ENCODE measurements around the gene PTTG2.
"Not testable (repeated sequence)": the region's sequence is repeated elsewhere in the genome, so short reads cannot be mapped to it uniquely, and the experiment has no call there.

The PTTG2 gene

GRCh38 chr4:37960098-37960497, at the start of gene PTTG2:
Gene PTTG2 (plus strand): TSS chr4:37960398. CDS start chr4:37960435, 37 bp downstream.
- no peak for DNase-seq (ENCODE audit: low read depth in 2 of 2)

GRCh38 chr4:37914539-37914938, 45.7 kb upstream of the PTTG2 start:
- DNase-seq (ENCODE audit: low read depth in 2 of 2) = no peak

- no peak for DNase-seq (ENCODE audit: low read depth in 2 of 2)
These were observed 42.8 kb upstream of the PTTG2 start for GRCh38 chr4:37917388-37917787.

- DNase-seq (ENCODE audit: low read depth in 2 of 2) = no peak
These were observed 41.5 kb upstream of the PTTG2 start for GRCh38 chr4:37918653-37919052.

GRCh38 chr4:37922328-37922727, 37.9 kb upstream of the PTTG2 start:
- DNase-seq (ENCODE audit: low read depth in 2 of 2) = no peak

- not testable (repeated sequence) for DNase-seq (ENCODE audit: low read depth in 2 of 2)
These were observed 37.1 kb upstream of the PTTG2 start for GRCh38 chr4:37923089-37923488.

GRCh38 chr4:37924946-37925345, 35.3 kb upstream of the PTTG2 start:
- DNase-seq (ENCODE audit: low read depth in 2 of 2) = no peak

- no peak for DNase-seq (ENCODE audit: low read depth in 2 of 2)
These were observed 32.8 kb upstream of the PTTG2 start for GRCh38 chr4:37927434-37927833.

- DNase-seq (ENCODE audit: low read depth in 2 of 2) = no peak
These were observed 31.5 kb upstream of the PTTG2 start for GRCh38 chr4:37928426-37929416.

GRCh38 chr4:37934096-37934495, 26.1 kb upstream of the PTTG2 start:
- DNase-seq (ENCODE audit: low read depth in 2 of 2) = no peak

- no peak for DNase-seq (ENCODE audit: low read depth in 2 of 2)
These were observed 25.6 kb upstream of the PTTG2 start for GRCh38 chr4:37934609-37935008.

GRCh38 chr4:37935026-37935425, 25.2 kb upstream of the PTTG2 start:
- DNase-seq (ENCODE audit: low read depth in 2 of 2) = no peak

GRCh38 chr4:37936889-37937498, 23.2 kb upstream of the PTTG2 start:
- DNase-seq (ENCODE audit: low read depth in 2 of 2) = no peak

GRCh38 chr4:37938208-37938607, 22.0 kb upstream of the PTTG2 start:
- DNase-seq (ENCODE audit: low read depth in 2 of 2) = no peak

- DNase-seq (ENCODE audit: low read depth in 2 of 2) = no peak
These were observed 13.6 kb upstream of the PTTG2 start for GRCh38 chr4:37946503-37947179.

- no peak for DNase-seq (ENCODE audit: low read depth in 2 of 2)
These were observed 11.7 kb upstream of the PTTG2 start for GRCh38 chr4:37948542-37948941.

- DNase-seq (ENCODE audit: low read depth in 2 of 2) = no peak
These were observed 10.4 kb upstream of the PTTG2 start for GRCh38 chr4:37949636-37950426.

- DNase-seq (ENCODE audit: low read depth in 2 of 2) = no peak
These were observed 8.5 kb upstream of the PTTG2 start for GRCh38 chr4:37951461-37952352.

GRCh38 chr4:37953156-37953555, 7.0 kb upstream of the PTTG2 start:
- no peak for DNase-seq (ENCODE audit: low read depth in 2 of 2)

GRCh38 chr4:37953620-37954293, 6.4 kb upstream of the PTTG2 start:
- no peak for DNase-seq (ENCODE audit: low read depth in 2 of 2)

All from activated CD8-positive, alpha-beta memory T cell treated with anti-CD3 and anti-CD28 coated beads for 4 hours (primary cell).